Fibroblast of skin of left biceps (primary cell): ENCODE data around the gene ETDC.
"Not testable (repeated sequence)": the region's sequence is repeated elsewhere in the genome, so short reads cannot be mapped to it uniquely, and the experiment has no call there.

Experiments used
- DNase-seq, 2 experiments: peaks; one replicate each; pipeline ENCODE4 v3.0.0-alpha.2; 2013; ENCODE audit warnings: low read depth in 2 of 2

ETDC gene

DNA sequence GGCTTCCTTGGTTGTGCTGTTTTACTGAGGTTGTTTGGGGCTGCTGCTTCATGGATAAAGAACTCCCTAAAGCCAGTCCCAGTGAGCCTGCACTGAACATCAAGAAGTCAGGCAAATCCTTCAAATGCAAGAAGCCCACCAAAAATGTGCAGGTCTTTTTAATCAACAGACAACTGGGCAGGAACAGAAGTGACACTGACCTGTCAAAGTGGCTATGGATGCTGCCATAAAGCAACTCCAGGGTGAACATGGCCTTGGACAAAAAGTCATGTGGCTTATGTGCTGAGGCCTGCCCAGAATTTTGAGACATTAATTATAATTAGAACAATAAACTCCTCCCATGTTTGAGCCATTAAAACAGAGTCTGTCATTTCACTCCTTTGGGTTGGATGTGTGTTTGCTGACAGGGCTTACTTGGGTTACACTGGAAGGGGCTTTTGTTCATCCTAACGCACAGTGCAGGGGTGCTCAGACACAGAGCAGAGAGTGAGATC is at the start of gene ETDC:
Gene ETDC (plus strand): TSS at position 51 of the 494 bp plus-strand sequence. CDS start 0 bp downstream, at position 51.
- no peak for DNase-seq

DNA sequence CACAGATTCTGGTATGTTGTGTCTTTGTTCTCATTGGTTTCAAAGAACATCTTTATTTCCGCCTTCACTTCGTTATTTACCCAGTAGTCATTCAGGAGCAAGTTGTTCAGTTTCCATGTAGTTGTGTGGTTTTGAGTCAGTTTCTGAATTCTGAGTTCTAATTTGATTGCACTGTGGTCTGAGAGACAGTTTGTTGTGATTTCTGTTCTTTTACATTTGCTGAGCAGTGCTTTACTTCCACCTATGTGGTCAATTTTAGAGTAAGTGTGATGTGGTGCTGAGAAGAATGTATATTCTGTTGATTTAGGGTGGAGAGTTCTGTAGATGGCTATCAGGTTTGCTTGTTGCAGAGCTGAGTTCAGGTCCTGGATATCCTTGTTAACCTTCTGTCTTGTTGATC is 48.3 kb upstream of the ETDC start:
- not testable (repeated sequence) for DNase-seq

DNA sequence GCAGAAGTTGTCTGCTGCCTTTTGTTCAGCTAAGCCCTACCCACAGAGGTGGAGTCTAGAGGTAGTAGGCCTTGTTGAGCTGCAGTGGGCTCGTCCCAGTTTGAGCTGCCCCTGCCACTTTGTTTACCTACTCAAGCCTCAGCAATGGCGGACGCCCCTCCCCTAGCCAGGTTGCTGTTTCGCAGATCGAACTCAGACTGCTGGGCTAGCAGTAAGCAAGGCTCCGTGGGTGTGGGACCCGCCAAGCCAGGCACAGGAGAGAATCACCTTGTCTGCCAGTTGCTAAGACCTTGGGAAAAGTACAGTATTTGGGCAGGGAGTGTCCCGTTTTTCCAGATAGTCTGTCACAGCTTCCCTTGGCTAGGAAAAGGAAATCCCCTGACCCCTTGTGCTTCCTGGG is 45.9 kb upstream of the ETDC start:
- not testable (repeated sequence) for DNase-seq

DNA sequence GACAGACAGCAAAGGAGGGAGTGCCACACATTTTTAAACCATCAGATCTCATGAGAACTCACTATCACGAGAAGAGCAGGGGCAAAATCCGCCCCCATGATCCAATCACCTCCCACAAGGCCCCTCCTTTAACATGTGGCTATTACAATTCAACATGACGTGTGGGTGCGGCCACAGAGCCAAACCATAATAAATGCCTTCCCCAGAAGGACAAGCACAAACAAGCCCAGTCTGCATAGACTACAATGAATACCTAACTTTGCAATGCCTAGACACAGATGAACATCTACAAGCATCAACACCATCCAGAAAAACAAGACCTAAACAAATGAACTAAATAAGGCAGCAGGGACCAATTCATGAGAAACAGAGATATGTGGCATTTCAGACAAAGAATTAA is 45.1 kb upstream of the ETDC start:
- DNase-seq = no peak

DNA sequence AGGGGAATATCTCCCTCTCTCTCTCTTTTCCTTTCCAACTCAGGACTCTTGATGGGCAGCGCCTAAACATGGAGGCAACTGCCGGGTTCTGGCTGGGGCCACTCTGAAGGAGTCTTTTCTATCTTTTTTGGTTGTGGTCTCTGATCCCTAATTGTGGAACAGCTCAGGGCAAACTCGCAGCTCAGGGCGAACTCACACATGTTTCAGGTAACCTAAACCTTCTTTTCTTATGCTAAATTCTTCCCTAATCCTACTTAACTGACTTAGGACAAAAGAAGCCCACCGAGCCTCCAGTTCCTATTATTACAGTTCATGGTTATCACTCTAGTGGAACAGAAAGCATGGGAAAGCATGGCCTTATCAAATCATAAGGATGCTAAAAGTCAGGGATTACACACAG is 36.1 kb upstream of the ETDC start:
- no peak for DNase-seq

DNA sequence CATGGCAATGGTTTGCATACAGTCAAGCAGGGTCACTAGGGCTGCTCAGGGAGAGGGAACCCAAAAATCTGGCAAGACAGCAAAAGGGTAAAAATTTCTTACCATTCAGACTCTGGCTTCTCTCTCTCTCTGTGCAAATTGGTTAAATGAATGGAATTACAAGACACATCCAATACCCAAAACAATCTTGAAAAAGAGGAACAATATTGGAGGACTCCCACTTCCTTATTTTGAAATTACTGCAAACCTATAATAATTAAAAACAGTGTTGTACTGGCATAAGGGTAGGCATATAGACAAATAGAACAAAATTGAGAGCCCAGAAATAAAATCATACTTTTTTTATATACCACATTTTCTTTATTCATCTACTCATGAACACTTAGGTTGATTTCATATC is 33.3 kb upstream of the ETDC start:
- no peak for DNase-seq

DNA sequence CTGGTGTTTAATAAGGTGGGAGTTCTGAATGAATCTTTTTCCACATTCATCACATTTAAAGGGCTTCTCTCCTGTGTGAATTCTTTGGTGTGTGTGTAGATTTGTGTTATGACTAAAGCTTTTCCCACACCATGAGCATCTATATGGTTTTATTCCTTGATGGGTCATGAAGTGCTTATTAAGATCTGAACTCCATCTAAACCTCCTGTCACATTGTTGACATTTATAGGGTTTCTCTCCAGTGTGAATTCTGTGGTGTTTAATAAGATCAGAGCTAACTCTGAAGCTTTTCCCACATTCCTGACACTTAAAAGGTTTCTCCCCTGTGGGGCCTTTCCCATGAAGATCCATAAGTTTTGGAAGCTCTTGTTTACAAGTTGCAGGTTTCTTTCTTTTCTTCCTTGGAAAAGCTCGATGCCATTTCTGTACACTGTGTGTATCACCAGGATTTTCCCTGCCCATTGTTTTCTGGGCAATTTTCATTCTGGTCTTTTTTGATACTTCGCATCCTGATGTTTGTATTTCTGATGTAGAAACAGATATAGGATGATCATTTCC is 21.9 kb upstream of the ETDC start:
- DNase-seq = no peak

DNA sequence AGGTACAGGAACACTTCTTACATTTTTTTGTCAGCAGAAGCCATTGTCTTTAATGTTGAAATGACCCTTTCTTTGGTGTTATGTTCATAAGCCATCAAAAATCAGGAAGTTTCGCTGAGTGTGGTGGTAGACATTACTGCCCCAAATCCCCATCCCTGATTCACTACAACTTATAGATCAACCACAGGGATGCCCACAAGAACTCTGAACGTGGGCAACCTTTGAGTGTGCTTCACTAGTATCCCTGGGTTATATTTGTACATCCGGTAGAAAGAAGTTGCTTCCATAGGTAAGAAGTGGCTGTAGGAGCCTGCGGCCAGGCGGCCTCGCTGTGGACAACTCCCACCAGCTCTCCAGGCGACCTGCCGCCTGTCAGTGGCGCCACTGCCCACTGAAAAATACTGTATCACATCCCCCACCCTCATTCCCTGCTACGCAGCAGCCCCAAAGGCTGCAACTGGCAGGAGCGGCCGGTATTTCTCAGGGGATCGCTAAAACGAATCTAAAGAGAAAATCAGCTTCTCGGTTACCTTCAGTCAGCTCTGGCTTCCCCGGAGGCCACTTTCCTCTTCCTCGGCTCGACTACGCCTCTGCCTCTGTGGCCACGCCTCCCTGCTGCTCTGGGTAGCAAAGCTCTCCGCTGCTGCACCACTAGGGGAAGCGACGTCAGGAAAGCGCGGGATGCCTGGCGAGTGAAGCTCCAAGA is 13.9 kb upstream of the ETDC start:
- no peak for DNase-seq

DNA sequence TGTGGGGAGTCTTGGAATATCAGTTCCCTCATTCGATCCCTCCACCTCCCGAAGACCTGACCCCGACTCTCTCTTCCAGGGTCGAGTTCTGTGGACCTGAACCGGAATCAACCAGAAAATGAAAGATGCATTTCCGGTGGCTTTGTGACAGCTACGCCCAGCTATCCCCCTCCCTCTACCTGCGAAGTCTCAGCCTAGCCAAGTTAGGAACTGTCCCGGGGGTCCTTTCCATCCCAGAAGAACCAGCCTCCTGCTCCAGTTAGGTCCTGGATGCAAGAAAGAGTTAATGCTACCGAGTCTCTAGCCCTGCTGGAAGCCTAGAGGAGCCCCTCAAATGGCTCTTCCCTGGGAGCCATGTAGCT is 13.4 kb upstream of the ETDC start:
- no peak for DNase-seq

DNA sequence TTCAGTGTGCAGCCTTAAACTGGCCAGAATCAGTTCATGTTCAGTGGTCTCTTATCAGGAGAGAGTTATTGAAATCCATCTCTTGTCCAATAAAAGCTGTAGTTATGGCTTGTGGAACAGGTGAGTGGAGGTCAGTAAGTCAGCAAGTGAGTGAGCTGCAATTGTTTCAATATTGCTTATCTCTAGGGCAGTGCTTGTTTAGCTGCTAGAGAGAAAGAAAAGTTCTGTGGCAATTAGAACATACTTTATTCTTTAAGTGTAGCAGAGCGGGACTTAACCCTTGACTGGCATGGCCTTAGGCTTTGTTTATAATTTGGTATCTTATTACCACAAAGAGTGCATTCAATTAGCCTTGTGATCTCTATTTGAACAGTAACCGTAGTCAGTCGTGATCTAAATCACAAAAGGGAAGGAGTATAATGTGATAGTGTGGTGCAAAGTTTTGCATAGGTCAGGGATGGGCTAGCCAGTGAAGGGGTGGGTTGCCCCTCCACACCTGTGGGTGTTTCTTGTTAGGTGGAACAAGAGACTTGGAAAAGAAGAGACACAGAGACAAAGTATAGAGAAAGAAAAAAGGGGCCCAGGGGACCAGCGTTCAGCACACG is 6.9 kb upstream of the ETDC start:
- no peak for DNase-seq

DNA sequence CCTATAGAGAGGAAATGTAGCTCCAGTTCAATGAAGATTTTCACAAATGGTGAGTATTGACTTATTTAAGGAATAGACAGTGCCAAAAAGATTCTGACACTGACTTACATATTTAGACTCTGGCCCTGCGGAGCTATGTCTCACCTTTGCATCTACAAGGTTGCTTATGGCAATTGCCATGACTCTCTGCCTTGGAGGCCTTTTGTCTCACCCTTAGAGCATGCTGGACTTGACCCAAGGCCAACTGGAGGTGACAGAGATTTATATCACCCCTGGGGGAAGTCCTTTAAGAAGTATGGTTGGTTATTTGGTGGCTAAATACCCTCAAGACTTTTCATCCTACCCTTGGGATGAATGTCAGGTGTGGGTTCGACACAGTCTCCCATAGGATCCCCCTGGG is 4.5 kb upstream of the ETDC start:
- no peak for DNase-seq

DNA sequence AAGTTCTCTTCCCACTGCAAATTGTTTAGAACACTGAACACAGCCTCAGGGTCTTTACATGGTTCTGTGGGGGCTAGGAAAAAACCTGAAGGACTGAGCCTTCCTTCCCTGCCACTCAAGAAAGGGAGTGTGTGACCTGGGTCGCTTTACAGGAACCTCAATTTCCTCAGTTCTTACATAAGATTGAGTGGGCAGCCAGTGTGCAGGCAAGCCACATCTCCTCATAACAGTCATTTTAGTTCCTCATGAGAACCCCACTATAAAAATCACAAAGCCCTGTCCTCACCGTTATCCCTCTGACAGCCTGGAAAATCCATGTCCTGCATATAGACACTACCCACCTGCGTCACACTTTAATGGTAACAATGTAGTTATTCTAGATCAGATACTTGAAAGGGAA is 2.1 kb upstream of the ETDC start:
- no peak for DNase-seq

DNA sequence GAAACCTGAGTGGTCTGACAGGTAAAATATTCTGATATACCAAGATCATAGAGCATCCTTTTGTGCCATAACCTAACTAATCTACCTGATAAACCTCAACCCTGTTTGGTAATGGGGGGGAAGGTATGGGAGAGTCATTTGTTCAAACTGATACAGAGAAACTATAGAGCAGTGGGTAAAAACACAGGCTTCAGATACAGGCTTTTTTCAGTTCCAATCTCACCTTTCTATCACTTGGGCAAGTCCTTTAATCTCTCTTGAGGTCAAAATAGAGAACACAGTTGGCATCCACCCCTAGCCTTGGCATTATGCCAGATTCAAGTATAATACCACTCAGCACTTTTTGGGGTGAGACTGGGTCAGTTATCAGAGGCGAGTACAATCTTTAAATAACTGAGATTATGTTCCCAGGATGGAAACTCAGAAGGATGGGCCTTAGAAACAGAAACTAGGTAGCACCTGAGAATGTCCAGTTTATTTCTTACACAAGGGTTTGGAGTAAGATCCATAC is 880 bp upstream of the ETDC start:
- no peak for DNase-seq

DNA sequence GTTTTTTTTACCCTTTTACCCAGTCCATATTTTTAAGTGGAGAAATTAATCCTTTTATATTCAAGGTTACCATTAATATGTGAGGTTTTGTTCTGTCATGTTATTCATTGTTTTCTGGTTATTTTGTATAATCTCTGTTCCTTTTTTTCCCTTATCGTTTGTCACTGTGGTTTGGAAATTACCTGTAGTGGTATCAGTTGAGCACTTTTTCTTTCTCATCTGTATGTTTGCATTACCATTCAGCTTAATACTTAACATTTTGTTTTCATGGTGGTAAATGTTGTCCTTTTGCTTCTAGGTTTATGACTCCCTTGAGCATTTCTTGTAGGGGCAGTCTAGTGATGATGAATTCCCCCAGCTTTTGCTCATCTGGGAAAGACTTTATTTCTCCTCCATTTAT is 6.6 kb downstream of the ETDC start:
- no peak for DNase-seq

DNA sequence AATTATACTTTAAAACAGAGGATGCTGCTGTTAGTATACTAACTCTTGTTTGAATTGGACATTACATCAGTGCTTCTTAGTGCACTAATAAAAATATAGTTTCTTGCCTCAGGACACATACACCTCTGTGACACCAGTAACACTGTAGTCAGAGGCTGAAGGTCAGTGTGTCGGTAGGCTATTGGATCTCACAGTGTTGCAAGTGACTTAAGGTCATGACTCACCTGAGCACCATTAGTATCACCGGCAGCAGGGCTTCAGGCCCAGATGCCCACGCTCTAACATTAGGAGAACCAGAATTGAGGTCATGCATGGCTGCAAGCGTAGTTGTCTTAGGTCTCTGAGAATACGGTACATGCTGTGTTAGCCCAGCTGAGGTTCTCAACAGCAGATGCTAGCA is 15.2 kb downstream of the ETDC start:
- DNase-seq = no peak

DNA sequence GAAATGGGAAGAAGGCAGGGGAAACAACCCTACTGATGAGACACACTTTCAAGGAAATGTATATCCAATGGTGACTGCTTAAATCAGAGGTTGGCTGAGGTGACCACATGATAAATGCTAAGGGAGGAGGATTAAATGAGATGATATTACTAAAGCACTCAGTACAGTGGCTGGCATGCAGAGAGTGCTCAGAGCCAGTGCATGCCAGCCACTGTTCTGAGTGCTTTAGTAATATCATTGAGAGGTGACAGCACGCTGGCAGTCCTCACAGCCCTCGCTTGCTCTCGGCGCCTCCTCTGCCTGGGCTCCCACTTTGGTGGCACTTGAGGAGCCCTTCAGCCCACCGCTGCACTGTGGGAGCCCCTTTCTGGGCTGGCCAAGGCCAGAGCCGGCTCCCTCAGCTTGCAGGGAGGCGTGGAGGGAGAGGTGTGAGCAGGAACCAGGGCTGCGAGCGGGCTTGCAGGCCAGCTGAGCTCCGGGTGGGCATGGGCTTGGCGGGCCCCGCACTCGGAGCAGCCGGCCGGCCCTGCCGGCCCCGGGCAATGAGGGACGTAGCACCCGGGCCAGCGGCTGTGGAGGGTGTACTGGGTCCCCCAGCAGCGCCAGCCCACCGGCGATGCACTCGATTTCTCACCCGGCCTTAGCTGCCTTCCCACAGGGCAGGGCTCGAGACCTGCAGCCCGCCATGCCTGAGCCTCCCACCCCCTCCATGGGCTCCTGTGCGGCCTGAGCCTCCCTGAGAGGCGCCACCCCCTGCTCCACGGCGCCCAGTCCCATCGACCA is 15.9 kb downstream of the ETDC start:
- not testable (repeated sequence) for DNase-seq

DNA sequence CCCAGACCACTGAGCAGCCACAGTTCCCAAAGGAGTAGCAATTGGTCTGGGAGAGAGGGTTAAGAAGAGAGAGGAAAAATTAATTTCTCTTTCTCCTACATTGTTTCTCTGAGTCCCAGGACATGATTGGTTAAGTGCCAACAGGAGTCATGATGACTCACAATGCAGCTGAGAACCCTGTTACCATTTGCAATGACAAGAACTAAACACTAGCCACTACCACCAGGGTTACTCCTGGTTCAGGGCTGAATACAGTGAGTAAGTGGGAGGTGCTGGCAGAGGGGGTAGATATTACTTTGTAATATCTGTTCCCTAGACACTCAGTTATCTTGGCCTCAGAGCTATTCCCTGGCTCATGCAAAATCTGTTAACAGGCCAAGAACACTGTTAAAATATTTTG is 18.0 kb downstream of the ETDC start:
- DNase-seq = peak; percentile 54 to 55

DNA sequence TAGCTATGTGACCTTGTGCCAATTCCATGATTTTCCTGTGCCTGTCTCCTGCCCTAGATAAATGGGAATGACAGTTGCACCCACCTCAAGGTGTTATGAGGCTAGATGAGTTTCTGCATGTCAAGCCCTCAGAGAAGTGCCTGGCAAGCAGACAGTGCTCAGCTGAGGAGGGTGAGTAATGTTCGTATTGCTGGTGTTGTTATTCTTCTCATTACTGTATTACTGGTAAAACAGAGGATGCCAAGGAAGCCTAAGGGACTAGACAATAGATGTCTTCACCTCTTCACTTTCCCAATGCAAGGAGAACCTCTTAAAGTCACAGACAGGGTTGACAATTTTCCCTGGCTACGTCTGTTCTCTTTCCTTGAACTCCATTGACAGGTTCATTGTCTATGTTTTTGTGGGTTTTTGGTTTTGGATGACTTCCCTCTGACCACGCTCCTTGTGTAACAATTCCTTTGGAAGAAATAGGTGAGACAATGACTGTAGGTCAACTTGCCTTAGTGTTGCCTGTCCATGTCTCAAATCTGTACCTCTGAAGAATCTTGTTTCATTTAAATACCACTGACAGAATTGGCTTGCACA is 19.2 kb downstream of the ETDC start:
- DNase-seq = no peak

DNA sequence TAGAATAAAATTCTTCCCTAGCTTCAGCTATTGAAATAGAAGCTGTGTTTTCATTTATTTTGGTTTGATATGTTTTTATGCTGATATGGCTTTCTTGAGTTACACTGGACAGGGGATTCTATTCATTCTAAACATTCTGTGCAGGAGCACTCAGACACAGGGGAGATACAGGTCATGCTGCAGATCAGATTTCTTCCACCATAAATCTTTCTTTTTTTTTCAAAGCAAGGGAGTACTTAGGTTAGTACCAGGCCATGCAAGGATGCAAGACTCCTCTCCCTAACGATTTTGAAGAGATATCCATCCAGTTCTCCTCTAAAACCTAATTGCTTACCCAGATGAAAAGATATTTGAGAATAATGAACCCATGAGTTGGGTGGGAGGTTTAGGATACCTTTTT is 21.4 kb downstream of the ETDC start:
- DNase-seq = no peak

DNA sequence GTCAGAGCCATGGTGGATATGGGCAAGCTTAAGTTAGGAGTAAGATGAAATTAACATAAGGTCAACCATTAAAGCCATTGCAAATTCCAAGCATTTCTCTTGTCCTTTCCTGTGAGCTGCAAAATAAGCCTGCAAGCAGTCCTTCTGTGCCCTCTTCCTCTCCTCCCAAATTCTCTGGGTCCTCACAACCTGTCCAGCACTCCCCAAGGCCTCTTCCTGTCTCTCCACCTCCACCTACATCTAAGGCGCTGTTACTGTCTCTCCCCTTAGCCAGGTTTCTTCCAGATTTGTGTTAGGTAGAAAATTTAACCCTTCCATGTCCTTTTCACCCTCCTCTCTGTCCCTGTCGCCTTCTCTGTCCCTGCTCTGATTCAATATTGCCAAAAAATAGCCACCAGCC is 22.2 kb downstream of the ETDC start:
- no peak for DNase-seq

DNA sequence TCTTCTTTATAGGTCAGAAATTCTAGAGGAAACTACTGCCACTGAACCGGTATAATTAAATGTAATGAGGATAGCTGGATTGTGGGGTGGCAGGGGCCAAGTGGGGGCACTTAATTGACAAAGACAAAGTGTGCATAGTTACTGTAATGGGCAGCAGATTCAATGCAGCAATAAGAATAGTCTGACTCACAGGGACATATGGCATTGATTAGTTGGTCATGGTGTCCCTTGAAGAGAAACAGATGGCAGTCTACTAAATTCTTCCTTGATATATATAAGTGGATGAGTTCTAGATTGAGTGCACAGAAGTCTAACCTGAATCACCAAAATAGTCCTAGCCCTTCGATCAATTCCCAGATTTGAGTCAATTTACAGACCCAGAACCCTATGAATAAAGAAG is 31.6 kb downstream of the ETDC start:
- DNase-seq = peak in 1 of 2 experiments; percentile 47

DNA sequence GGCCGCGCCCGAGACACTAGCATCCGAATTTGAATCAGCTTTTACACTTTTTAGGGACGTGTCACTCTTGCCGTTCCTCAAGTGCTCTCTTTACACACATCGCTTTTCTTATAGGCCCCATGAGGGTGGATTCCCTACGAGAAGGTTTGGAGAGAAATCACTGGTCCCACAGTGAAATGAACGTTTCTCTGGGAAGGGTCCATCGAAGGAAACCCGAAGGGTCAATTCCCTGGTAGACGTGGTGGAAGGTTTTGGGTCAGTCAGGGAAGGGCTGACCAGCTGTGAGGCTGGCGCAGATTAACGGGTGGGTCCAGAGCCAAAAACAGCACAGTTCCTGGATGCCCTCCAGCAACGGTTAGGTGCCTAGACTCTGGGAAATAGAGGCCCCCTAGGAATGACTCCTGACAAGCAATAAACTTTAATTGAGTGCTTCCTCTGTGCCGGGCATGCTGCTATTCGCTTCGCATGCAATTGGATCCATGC is 35.9 kb downstream of the ETDC start:
- no peak for DNase-seq
